Nucleus accumbens (tissue), 56 donors: Measurements from ENCODE around the gene TREH.

ENCODE experiments used
- DNase-seq, 56 donors: peaks; one replicate each; lab custom pipeline; 2025; lab: John Stamatoyannopoulos, UW

TREH gene

DNA sequence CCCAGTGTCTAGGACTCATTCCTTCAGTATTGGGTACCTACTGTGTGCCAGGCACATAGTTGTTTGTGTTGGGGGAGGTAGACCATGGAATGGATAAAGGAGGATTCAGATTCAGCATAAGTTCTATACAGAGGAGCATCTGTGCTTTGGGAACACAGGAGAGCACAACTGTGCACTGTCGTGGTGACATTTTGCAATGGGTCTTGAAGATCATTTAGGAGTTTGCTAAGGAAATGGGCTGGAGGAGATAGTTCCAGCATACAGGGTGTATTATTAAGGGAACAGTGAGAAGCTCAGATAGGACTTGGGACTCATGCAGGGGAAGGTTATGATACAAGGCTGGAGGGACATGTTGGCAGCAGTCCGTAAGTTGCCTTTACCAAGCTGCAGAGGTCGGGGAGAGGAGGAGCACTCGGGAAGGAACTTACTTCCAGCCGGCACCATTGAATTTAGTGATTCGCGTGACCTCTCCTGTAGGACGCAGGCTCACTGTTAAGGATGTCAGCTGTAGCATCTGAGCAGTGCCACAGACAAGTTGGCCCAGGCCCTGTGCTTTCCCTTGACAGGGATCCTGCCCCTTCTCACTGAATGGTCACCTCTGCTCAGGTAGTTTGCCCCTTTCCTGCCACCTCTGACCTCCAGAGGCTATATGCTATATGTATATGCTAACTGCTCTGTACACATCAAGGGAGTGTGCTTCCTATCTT, 25.6 kb downstream of the TREH start:
- DNase-seq, result no peak

DNA sequence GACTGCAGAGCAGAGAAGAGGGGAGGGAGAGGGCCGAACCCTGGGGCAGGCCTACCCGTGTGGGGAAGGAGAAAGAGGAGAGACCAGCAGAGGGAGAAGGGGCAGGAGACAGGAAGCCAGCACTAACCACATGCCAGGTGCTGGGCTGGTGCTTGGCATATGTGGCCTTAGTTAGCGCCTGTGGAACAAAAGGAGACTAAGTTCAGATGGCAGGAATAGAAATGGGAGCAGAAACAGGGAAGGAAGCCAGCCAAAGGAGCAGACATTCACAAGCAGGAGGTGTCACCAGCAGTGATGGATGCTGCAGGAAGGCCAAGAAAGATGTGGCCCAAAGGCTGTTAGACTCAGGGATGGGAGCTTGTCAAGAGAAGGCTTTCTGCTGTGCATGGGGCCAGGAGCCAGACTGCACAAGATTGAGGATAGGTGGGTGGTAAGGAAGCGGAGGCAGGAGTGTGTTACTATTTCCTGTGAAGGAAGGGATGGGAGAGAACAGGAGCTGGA, 26.7 kb downstream of the TREH start:
- peak in 18 of 56 donors; percentile 16 to 68 (median 34) for DNase-seq

DNA sequence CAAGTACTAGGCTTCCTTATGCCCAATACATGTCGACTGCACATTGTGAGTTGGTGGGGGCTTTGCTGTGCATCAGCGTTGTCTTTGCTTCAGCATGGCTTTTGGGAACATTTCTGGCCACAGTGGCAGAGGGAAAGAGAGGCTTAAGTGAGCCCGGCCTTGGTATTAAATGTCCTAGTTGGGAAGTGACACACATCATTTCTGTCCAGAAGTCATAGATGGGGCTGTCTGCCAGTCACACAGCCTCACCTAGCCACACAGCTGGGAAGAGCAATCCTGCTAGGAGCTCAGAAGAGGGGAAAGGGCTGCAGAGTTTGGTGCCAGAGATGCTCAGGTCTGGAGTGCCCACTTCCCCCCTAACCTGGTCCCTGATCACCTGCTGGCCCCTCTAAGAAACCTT, 27.6 kb downstream of the TREH start:
- DNase-seq, result no peak

DNA sequence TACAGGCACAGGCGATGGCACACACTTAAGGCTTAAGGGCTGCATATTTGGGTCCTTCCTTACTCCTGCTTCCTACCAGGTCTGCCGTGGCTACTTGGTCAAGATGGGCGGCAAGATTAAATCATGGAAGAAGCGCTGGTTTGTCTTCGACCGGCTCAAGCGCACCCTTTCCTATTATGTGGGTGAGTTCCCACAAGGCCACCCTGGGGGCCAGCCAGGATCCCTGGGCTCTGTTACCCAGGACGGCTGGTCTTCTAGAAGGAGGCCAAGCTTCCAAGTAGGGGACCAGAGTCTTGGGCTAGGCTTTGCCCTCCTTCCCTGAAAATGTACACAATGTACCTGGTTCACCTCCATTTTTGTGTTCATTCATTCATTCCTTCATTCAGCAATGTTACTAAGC, 29.1 kb downstream of the TREH start:
- DNase-seq, result no peak

DNA sequence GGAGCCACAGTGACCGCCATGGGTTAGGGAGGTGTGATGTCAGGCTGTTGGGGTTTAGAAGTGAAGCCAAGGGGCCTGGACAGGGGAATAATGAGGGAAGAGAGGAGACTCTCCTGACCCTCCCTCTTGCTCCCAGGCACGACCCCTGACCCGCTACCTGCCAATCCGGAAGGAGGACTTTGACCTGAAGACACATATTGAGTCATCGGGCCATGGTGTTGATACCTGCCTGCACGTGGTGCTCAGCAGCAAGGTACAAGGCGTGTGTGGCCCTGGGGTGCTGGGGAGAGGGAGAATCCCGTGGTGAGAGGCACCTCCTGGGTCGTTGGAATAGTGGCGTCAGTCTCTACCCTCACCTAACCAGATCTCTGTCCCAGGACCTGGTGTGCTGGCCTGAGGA, 29.5 kb downstream of the TREH start:
- no peak for DNase-seq

DNA sequence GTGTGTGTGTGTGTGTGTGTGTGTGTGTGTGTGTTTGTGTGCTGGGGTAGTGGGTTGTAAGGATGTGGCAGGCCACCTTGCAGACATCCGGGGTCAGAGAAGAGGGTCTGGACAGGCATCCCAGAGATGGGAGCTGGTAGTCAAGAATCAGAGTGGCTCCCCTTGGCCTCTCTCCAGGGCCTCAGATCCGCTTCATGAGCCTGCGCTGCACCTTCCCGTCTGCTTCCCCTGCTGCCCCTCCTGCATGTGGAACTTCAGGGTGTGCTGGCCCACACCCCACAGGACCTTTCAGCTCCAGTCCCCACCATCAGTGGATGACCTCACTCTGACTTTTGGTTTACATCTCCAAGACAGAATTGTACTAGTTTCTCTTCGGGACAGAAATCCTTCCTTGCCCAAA, 31.2 kb downstream of the TREH start:
- DNase-seq, result no peak

DNA sequence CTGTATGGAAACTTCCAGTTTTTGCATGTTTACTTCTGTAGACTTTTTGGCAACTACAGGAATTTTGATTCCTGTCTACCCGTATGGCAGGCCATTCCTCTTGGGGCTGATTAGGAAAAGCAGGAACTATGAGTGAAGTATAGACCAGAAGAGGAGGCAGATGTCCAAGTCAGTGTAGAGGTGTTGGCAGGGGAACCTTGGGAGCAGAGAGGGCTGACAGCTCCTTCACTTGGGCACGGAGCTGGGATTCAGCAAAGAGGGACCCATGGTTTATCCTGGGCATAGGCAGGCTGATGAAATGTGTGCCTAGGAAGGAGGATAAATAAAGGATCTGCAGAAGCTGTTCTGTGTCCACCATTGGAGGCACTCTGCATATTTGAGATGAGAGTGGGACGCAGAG, 33.1 kb downstream of the TREH start:
- DNase-seq, result no peak

DNA sequence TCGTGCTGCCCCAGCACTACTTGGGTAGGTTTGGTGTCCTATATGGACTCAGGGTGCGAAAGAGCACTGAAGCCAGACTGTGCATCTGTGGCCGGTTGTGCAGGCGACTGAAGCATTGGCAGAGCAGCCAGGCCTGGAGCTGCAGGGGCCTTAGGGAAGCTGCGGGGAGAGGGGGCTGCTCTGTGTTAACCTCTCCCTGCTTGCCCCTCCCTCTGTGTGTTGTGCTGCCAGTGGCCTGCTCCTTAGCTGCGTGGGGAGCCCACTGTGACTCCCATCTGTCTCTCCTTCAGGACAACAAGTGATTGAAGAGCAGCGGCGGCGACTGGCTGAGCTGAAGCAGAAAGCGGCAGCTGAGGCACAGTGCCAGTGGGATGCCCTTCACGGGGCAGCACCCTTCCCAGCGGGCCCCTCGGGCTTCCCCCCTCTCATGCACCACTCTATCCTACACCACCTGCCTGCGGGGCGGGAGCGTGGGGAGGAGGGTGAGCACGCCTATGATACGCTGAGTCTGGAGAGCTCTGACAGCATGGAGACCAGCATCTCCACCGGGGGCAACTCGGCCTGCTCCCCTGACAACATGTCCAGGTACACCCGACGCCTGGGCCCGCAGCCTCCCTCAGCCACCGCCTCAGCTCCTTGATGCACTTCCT, 34.3 kb downstream of the TREH start:
- no peak for DNase-seq

DNA sequence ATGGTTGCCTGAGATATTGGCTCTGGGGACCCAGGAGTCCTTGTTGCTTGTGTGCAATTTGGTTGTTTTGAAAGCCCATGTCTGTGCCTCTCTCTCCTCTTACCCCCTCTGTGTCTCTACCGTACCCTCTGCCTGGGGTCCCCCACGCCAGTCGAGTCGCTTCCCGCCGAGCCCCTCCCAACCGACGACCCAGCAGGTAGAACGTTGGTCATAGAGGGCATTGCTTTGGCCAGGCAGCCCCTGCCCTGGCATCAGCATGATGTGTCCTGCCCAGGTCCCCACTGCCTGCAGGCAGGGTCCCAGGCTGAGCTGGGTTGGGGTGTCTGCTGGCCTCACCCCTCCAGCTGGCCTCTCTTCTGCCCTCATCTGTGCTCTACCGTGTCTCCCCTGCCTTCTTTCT, 35.0 kb downstream of the TREH start:
- DNase-seq, result no peak

DNA sequence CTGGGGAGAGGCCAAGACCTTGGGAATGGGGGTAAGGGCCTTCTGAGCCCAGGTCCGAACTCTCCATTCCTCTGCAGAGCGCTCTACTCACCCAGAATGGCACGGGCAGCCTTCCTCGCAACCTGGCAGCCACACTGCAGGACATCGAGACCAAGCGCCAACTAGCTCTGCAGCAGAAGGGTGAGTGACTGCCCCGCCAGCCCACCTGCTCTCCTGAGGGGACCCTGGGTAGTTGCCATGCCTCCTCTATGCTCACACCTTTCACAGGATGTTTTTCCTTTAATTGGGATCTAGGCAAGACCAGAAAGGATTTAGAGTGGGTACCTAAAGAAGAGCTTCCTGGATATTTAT, 35.5 kb downstream of the TREH start:
- no peak for DNase-seq

DNA sequence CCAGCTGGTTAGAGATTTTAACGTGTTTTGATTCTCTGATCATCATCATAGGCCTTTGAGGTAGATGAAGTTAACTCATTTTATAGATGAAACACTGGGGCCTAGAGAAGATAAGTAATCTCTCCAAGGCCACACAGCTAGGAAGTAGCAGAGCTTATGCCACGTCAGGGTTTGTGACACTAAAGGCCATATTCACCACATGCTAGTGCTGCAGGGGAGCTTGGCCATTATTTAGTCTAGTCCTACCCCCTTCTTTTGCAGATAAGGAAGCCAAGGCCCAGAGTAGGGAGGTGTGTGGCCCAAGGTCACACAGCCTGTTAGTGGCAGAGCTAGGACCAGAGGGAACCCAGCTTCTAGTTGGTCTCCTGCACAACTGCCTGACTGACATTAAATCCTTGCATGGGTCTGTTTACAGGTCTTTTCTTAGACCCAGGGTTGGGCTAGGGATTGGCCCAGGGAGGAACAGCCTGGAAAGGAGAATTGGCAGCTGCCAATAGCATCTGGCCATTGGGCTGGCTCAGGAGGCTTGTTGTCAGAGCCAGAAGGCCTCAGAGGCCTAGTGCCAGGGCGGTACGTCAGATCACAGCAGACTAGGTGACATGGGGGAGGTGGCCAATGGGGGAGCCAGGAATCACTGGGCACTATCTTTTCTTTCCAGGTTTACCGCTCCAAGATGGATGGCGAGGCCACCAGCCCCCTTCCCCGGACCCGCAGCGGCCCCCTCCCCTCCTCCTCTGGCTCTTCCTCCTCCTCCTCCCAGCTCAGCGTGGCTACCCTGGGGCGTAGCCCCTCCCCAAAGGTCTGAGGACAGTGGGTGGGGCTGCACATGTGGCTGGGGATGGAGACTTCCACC, 36.1 kb downstream of the TREH start:
- DNase-seq, result no peak

DNA sequence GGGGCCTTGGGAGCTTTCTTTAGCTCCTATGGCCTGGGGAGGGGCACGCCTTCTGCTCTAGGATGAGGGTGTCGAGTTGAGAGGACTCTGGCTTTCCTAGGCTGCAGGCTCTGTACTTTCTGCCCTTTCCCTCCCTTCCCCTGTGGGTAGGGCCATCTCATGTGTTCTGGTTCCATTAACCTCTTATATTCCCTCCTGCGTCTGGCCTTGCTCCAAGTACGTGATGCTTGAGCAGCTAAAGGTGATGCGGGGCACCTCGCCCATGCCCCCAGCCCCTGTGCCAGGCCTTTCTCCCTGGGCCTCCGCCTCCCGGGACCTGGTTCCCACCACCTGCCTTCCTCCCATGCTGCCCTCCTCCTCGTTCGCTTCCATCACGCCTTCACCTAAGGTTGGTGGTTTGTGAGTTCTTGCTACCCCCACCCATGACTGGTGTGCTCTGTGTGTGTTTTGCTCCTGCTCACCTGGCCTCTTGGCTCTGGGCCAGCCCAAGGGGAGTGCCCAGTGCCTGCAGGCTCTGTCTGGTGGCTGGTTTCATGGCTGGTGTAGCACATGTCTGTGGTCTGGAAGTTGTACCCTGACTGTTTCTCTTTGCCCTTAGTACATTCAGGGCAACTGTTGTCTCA, 37.9 kb downstream of the TREH start:
- DNase-seq, result no peak

DNA sequence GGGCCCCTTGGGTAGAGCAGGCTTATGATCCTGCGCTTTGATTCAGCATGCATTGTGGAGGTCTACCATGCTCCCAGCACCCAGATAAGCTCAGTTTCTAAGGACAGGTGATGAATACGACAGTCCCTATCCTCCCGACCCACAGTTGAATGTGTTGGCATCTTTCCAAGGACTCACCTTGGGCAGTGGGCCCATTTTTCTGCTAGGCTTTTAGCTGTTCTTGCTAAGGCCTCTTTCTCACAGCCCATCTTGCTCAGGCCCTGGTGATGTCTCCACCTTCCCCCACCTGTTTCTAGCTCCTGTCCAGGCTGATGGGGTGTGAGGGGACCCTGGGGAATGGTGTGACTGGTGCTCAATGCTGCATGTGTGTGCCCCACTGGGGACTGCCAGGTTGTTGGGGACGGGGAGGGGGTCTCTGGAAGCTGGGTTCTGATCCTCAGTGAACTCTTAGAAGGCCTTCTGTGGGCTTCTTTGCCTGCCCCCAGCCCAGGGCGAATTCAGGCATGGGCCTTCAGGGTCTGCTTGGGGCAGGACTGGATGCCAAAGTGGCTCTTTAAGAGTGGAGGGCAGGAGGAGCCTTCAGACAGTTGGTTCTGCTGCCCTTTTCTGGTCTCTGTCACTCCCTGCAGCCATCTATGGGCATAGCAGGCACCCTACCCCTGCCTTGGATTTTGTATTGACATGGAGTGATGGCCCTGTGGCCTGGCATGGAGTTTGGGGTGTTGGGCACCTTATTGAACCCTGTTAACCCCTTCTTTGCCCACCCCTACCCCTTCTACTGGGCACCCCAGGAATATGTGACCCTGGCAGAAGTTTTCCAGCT, 38.9 kb downstream of the TREH start:
- DNase-seq, result no peak

DNA sequence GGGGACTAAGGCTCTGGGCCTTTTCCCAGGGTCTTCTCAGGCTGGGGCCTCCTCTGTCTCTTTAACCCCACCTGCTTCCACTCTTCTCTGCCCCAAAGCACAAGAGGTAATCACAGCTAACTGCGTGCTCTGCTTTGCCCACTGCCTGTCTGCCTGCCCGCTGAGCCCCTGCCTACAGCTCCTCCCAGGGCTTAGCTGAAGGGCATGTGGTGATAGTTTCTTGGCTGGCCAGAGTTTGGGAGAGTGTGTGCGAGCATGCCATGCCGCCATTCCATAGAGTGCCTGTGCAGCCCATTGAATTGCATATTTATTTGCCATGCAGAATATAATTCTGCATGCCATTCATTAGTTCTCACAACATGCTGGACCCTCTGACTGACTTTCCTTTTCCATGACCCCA, 39.6 kb downstream of the TREH start:
- no peak for DNase-seq

DNA sequence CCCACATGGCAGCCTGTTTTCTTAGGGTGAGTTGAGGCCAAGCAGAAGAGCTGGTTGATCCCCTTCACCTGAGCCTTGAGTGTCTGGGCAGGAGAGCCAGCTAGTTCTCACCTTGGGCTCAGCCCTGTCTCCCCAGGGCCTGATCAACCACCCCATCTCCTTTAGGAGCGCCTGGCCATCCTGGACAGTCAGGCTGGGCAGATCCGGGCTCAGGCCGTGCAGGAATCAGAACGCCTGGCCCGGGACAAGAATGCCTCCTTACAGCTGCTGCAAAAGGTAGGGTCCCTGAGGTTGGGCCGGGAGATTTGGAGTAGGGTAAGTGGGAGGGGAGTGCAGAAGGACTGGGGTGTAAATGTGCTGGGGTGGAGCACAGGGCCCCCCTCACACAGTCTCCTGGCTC, 40.7 kb downstream of the TREH start:
- no peak for DNase-seq

DNA sequence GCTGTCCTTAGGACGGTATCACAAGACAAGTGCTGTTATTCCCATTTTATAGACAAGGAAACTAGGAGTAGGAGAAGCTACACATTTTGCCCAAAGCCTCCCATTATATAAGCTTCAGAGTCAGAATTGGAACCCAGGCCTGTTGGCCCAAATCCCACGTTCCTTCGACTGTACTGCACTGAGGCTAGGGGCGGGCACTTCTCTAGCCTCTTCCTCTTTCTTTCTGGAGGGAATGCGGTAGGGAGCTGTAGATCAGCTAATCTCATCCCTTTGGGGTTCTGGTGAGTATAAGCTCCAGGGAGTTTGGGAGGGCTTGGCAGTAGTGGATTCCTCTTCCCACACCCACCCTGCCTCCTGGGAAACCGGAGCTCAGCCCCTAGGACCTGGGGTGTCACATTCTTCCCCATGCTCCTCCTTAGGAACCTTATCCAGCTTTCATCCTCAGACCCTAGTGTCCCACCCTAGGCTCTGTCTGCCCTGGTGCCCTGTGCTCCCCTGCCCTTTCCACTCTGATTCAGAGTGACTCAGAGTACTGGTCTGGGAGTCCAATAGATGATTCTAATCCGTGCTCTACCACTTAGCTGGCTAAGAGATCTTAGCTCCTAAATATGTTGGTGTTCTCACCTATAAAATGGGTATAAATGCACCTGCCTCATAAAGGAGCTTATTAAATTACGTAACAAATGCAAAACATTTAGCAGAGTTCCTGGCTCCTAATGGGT, 42.7 kb downstream of the TREH start:
- no peak for DNase-seq

DNA sequence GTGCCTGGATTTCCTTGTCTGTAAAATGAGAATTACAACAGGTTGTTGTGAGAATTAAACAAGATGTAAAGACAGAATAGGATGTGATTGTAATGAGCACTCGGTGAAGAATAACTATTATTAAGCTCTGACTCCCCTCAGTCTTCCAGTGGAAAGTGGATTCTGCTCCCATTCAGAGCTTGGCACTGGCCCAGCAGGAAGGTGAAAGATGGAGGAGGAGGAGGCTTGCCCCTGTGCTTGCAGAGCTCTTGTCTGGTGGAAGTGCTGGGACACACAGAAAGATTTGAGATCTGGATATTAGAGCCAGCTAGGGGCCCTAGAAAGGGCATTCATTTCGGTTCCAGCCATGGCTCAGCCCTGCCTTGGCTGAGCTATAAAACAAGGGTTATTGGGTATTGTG, 43.8 kb downstream of the TREH start:
- peak in 1 of 56 donors; percentile 22 for DNase-seq

DNA sequence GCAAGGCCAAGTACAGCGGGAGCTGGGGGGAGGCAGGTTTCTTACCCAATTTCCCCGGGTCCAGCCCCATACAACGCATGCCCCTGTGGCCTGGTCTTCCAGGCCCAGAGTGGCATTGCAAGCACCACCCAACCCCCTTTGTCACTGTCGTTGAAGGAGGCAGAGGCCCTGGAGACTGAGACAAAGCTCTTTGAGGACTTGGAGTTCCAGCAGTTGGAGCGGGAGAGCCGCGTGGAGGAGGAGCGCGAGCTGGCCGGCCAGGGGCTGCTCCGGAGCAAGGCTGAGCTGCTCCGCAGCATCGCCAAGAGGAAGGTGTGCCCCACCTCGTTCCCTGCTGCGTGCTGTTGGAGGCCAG, 44.2 kb downstream of the TREH start:
- peak in 25 of 56 donors; percentile 24 to 61 (median 43) for DNase-seq

DNA sequence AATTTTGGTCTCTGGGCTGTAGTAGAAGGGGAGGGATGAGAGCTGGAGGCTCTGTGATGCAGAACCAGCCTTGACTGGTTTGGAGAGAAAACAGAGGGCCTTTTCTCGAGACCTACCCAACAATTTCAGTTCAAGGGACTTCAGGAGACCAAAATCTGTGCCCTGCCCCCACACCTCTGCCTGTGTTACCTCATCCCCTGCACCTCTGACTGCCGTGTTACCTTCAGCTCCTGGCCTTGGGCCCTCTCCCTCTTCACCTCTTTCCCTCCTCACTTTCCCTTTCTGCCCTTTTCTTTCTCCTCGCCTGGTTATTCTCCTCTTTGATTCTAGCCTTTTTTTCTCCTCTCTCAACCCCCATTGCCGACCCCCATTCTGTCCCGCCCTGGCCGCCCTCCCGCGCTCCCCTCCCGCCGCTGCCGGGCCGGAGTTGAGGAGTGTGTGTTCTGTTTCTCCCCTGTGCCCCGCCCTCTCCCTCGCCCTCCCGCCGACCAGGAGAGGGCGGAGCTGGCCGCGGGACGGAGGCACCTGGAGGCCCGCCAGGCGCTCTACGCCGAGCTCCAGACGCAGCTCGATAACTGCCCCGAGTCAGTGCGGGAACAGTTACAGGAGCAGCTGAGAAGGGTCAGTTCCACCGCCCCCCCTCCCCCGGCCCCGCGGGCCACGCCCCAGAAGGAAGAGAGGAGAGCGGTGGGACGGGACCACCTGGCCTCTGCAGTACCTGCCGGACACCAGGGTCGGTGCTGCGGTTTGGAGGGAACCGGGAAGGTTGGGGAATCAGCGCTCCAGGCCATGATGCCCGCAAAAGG, 44.8 kb downstream of the TREH start:
- DNase-seq, result peak in 34 of 56 donors; percentile 16 to 74 (median 48)
